OCI-LY1 (cell line): ENCODE data around the gene FADS6.

ENCODE experiments used
- H2AFZ ChIP-seq: fragments of 200-600 bp; sonication (generic), shearing (Covaris generic); 2 replicates; pipeline ENCODE4 v1.6.0; 2014; ENCODE audit warnings: antibody characterized with exemption, mild to moderate bottlenecking, low read length
- H3F3A ChIP-seq: fragments of 200-600 bp; sonication (generic), shearing (Covaris generic); 2 replicates; pipeline ENCODE4 v1.6.0; 2014; ENCODE audit warnings: mild to moderate bottlenecking, antibody characterized with exemption, low read length, moderate library complexity; ENCODE audit not compliant: insufficient read depth
- H3K27ac ChIP-seq: fragments of 200-600 bp; sonication (generic); 2 replicates; pipeline ENCODE4 v1.5.1; 2014; ENCODE audit warnings: low read length, mixed run types, mild to moderate bottlenecking, low read depth; ENCODE audit not compliant: poor library complexity, severe bottlenecking
- H3K27me3 ChIP-seq: fragments of 200-600 bp; sonication (generic); 2 replicates; pipeline ENCODE4 v1.6.0; 2014; ENCODE audit warnings: antibody characterized with exemption, mild to moderate bottlenecking, low read length, moderate library complexity; ENCODE audit not compliant: insufficient read depth
- H3K36me3 ChIP-seq: fragments of 200-600 bp; sonication (generic); 2 replicates; pipeline ENCODE4 v1.6.1; 2014; ENCODE audit warnings: mild to moderate bottlenecking, antibody characterized with exemption, low read length, moderate library complexity, mixed read lengths; ENCODE audit not compliant: insufficient read depth
- H3K4me1 ChIP-seq: fragments of 200-600 bp; sonication (generic); 2 replicates; pipeline ENCODE4 v1.5.1; 2014; ENCODE audit warnings: mild to moderate bottlenecking, low read length, moderate library complexity; ENCODE audit not compliant: insufficient read depth, severe bottlenecking
- H3K4me2 ChIP-seq: fragments of 200-600 bp; sonication (generic), shearing (Covaris generic); 2 replicates; pipeline ENCODE4 v1.6.1; 2014; ENCODE audit warnings: low read length
- H3K4me3 ChIP-seq: fragments of 200-600 bp; sonication (generic); 2 replicates; pipeline ENCODE4 v1.5.1; 2014; ENCODE audit warnings: low read length, low read depth, mild to moderate bottlenecking, mixed read lengths; ENCODE audit not compliant: poor library complexity, severe bottlenecking
- H3K79me2 ChIP-seq: fragments of 200-600 bp; shearing (Covaris generic); 2 replicates; pipeline ENCODE4 v1.6.1; 2016; ENCODE audit warnings: mixed run types, low read length, mixed read lengths; ENCODE audit not compliant: insufficient read depth
- H3K9ac ChIP-seq: fragments of 200-600 bp; sonication (generic), shearing (Covaris generic); 2 replicates; pipeline ENCODE4 v1.6.1; 2014; ENCODE audit warnings: mild to moderate bottlenecking, low read length, mixed read lengths
- H3K9me2 ChIP-seq: fragments of 200-600 bp; sonication (generic), shearing (Covaris generic); 2 replicates; pipeline ENCODE4 v1.6.1; 2014; ENCODE audit warnings: low read depth, mild to moderate bottlenecking, low read length, mixed read lengths
- H3K9me3 ChIP-seq: fragments of 200-600 bp; shearing (Covaris generic); 2 replicates; pipeline ENCODE4 v1.6.1; 2014; ENCODE audit warnings: low read length, mixed read lengths
- H4K20me1 ChIP-seq: fragments of 200-600 bp; sonication (generic), shearing (Covaris generic); 2 replicates; pipeline ENCODE4 v1.6.0; 2016; ENCODE audit warnings: mild to moderate bottlenecking, low read length; ENCODE audit not compliant: insufficient read depth
- EZH2 ChIP-seq: fragments of 200-600 bp; sonication (generic), shearing (Covaris generic); IDR thresholded peaks from 2 replicates; pipeline ENCODE4 v1.8.0; 2017; ENCODE audit warnings: borderline replicate concordance, mixed run types, mild to moderate bottlenecking, antibody characterized with exemption, low read length, moderate library complexity, mixed read lengths
- TF ChIP-seq, protein P1 (sequence below): fragments of 200-600 bp; sonication (generic), shearing (Covaris generic); IDR thresholded peaks from 2 replicates; pipeline ENCODE4 v1.5.1; 2017; ENCODE audit warnings: mild to moderate bottlenecking, antibody characterized with exemption, low read length, moderate library complexity, mixed read lengths

The FADS6 gene

DNA sequence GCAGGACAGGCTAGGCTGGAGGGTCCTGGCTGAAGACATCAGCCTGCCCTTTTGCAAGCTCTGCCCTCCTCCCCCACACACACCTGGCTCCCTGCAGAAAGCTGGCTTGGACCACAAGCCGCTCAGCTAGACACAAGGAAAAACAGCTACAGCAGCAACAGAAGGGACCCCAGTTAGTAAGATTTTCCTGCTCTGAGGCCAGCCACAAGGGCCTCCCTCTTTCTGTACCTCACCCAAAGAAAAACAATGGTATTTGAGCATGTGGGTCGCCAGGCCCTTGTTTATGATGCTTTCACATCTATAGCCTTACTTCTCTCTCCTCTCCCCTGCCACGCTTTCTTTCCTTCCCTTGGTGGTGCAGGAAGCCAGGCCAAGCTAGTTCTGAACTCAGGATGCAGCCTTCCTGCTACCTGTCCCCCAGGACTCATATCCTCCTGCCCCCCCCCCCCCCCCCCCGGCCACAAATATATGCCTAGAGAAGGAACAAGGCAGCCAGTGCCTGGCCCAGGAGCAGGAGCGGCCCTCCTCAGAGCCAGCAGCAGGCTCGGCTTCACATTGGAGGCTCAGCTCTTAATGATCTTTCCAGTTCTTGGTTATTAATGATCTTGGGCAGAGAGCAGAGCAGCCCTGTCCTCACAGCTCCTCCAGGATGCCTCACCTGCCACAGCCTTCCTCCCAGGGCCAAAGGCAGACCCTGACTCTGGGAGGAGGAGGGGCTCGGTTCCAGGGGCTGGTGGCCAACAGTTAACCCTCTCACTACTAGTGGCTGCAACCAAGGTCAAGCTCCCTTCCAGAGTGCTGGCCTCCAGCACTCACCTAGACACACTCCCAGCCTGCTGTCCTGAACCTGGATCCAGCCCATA lies 53.2 kb downstream of the FADS6 start:
- Histone ChIP-seq H3K4me1 (peaks cover 9% of the 10 kb centered on the region), H3K4me3 (no peak overlapping the region), H3K9me3 (no peaks in the 10 kb centered on the region), H3K9ac (no peak overlapping the region), H3K4me2 (no peak overlapping the region), H3K27me3 (no peaks in the 10 kb centered on the region), H4K20me1 (no peaks in the 10 kb centered on the region), H3K36me3 (peaks cover 4% of the 10 kb centered on the region; the same call in 1 of the 2 replicates), H3K79me2 (no peaks in the 10 kb centered on the region), H3F3A (no peaks in the 10 kb centered on the region), H2AFZ (no peak overlapping the region), H3K27ac (no peak overlapping the region), H3K9me2 (no peaks in the 10 kb centered on the region)
- TF ChIP-seq EZH2 = no peak
- TF ChIP-seq, protein P1, sequence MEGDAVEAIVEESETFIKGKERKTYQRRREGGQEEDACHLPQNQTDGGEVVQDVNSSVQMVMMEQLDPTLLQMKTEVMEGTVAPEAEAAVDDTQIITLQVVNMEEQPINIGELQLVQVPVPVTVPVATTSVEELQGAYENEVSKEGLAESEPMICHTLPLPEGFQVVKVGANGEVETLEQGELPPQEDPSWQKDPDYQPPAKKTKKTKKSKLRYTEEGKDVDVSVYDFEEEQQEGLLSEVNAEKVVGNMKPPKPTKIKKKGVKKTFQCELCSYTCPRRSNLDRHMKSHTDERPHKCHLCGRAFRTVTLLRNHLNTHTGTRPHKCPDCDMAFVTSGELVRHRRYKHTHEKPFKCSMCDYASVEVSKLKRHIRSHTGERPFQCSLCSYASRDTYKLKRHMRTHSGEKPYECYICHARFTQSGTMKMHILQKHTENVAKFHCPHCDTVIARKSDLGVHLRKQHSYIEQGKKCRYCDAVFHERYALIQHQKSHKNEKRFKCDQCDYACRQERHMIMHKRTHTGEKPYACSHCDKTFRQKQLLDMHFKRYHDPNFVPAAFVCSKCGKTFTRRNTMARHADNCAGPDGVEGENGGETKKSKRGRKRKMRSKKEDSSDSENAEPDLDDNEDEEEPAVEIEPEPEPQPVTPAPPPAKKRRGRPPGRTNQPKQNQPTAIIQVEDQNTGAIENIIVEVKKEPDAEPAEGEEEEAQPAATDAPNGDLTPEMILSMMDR = no peak

DNA sequence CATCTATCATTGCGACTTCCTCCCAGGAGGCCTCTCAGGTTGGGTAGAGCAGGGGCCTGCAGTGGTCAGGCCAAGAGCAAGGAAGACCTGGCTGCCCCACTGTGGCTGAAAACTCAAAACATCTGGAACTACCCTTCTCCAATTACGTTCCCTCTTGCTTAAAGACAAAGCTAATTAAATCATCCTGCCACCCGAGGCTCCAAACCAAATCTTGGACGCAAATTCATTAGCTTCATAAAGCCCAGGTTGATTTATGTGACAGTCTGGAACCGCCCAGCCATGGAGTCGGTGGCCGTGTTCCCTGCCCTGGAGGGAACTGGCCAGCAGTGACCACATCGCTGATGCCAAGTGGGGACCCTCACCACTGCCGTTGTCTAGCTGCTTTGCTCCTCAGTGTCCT lies 55.2 kb downstream of the FADS6 start:
- Histone ChIP-seq H4K20me1 (no peaks in the 10 kb centered on the region), H3K9ac (no peak overlapping the region), H3K9me2 (no peaks in the 10 kb centered on the region), H3K27me3 (no peaks in the 10 kb centered on the region), H3K4me1 (peaks cover 18% of the 10 kb centered on the region), H3K4me2 (no peak overlapping the region), H3K79me2 (no peaks in the 10 kb centered on the region), H3K4me3 (no peak overlapping the region), H2AFZ (no peak overlapping the region), H3K27ac (no peak overlapping the region), H3F3A (no peaks in the 10 kb centered on the region), H3K9me3 (no peaks in the 10 kb centered on the region), H3K36me3 (peaks cover 4% of the 10 kb centered on the region; the same call in 1 of the 2 replicates)
- TF ChIP-seq EZH2 = no peak
- TF ChIP-seq, protein P1 = no peak

DNA sequence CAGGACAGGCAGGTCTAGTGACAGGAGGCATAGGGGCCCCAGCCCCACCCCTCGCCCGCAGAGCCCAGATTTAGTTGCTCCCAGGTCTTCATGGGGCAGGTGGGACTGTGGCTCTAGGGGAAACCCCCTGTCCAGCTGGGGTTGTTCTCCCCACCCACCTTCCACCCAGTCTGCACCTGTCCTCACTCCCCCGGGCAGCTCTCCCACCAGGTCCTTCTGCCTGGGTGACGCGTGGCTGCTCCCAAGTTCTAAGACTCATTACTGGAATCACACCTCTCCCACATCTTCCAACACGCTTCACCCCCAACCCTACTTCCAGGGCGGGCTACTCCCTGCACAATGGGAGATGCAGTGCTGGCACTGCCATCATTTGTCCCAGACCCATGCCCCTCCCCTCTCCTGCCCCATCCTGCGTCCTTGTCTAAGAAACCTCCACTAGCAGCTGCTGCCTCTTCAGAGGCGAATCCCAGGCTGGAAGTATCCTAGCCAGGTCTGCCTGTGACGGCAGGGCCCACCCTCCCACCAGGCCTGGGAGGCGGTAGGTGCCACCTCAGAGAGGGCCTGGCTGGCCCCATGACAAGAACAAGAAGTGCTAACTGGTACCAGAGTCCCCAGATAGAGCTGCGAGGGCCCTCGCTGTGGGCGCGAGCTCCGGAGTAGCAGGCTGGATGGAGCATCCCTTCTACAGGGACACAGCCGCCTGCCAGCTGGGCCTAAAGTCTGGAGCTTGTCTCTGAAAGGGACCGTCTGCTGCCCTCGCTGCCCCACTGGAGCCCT lies 56.6 kb downstream of the FADS6 start:
- peaks cover 18% of the 10 kb centered on the region for H3K4me1 ChIP-seq
- no peak overlapping the region for H2AFZ ChIP-seq
- H3K27ac ChIP-seq = no peak overlapping the region

More for the DNA sequence above, 56.6 kb downstream of the FADS6 start:
- H3K9me2 ChIP-seq = no peaks in the 10 kb centered on the region
- no peaks in the 10 kb centered on the region for H4K20me1 ChIP-seq
- no peak overlapping the region for H3K9ac ChIP-seq
- H3K27me3 ChIP-seq = no peaks in the 10 kb centered on the region
- TF ChIP-seq, protein P1 = no peak
- TF ChIP-seq EZH2 = no peak
- H3K4me3 ChIP-seq = no peak overlapping the region
- no peaks in the 10 kb centered on the region for H3K9me3 ChIP-seq
- H3F3A ChIP-seq = no peaks in the 10 kb centered on the region
- H3K79me2 ChIP-seq = no peaks in the 10 kb centered on the region
- no peak overlapping the region for H3K4me2 ChIP-seq
- peaks cover 4% of the 10 kb centered on the region; the same call in 1 of the 2 replicates for H3K36me3 ChIP-seq
